GM19468 (cell line): Measurements from ENCODE around the gene KRTCAP3.

Experiments
- ATAC-seq: cut with Tn5 transposase; IDR thresholded peaks from one replicate; pipeline ENCODE4 v1.9.1; 2021; ENCODE audit warnings: mild to moderate bottlenecking, moderate library complexity, moderate number of reproducible peaks; ENCODE audit not compliant: unreplicated experiment; ENCODE audit errors: extremely low read depth

The KRTCAP3 gene

GRCh38 chr2:27435628-27436027 is 6.6 kb upstream of the KRTCAP3 start:
- no peak for ATAC-seq

GRCh38 chr2:27441226-27441926 is 805 bp upstream of the KRTCAP3 start:
- no peak for ATAC-seq

GRCh38 chr2:27442920-27443282 is 720 bp downstream of the KRTCAP3 start:
- no peak for ATAC-seq

DNA sequence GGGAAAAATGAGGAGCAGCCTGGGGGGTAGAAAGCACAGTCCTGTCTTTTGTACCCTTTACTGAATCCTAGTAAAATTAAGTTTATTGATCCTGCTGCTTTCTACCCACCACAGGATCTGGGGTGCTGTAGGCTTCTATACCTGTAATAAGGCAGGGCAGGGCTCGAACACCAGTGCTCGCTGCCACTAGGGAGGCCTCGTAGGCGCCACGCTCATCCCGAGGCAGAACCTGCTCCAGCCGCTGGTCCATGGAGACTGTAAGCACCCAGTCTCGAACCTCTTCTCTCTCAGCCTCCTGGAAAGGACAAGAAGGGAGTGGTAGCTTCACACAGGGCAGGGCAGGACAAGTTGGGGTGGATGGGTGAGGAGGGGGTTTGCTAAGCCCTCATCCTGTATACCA is 3.0 kb downstream of the KRTCAP3 start:
- ATAC-seq: no peak

- no peak for ATAC-seq
These were observed 3.4 kb downstream of the KRTCAP3 start for GRCh38 chr2:27445615-27446014.

GRCh38 chr2:27446057-27446456 is 3.9 kb downstream of the KRTCAP3 start:
- no peak for ATAC-seq

DNA sequence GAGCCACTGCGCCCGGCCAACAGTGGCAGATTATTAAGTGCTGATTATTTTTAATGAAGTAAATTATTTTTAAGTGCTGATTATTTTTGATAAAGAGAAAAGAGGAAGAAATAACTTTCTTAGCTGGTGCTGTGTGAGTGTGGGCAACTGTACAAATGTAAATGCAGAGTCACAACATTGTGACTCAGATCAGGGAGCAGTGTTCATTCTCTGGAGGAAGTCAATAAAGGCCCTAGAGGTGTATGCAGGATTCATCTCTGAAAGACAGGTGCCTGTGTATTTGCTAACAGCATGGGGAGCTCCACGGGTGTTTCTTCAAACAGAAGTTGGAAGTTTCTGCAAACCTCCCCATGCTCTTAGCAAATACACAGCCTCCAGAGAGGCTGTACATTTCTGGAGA is 6.2 kb downstream of the KRTCAP3 start:
- ATAC-seq: no peak

DNA sequence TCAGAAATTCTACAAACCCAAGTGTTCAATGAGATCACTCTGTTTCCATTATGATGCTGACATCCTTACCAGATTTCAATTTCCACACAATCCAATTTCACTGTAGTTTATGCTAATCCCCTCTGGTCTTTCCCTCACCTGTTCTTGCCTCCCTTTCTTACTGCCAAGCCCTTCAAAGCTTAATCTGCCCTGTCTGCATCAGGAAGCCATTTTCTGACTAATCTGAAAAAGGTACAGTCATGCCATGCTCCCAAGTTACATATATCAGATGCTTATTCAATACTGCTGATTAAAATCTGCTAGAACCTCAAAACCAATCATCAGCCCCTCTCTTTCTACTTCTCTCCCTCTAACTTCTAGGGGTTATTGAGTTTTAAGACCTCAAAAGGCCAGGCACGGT is 8.9 kb downstream of the KRTCAP3 start:
- ATAC-seq: no peak

DNA sequence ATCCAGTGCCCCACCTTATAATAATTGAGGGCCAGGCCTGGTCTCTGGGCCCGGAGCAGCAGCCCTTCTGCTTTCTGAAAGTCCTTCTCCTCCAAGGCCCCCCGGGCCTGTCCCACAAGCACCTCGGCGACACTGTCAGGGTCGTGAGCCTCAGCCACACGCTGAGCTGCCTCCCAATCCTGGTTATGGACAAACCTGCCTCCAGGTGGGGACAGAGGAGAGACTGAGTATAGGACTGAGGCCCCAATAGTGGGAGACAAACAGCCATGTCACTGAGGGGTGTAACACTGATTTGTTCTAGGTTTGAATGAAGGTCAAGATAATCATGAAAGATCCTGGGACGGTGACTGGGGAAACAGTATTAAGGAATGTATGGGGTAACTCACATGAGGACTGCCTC is 11.8 kb downstream of the KRTCAP3 start:
- ATAC-seq: no peak

- ATAC-seq: no peak
These were observed 18.9 kb downstream of the KRTCAP3 start for GRCh38 chr2:27461118-27461517.

- ATAC-seq: no peak
These were observed 22.3 kb downstream of the KRTCAP3 start for GRCh38 chr2:27464443-27464842.

DNA sequence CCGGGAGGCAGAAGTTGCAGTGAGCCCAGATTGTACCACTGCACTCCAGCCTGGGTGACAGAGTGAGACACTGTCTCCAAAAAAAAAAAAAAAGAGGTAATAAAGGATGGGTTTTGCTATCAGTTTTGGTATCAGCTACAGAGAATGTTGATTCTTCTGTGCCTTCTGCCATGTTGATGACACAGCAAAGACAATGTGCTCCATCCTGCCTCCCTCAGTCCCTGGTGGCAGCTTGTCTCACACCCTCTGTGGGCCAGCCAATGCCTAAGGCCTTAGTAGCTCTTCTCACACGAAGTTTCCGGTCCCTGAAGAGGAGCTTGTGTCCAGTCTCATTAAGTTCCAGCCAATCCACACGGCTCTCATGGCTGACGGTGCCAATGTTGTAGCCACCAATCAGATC is 29.8 kb downstream of the KRTCAP3 start:
- no peak for ATAC-seq

GRCh38 chr2:27485496-27485895 is 43.3 kb downstream of the KRTCAP3 start:
- no peak for ATAC-seq

- no peak for ATAC-seq
These were observed 46.9 kb downstream of the KRTCAP3 start for GRCh38 chr2:27489118-27489497.

- peak; percentile 89 for ATAC-seq
These were observed 47.6 kb downstream of the KRTCAP3 start, which contains the start of gene IFT172 for GRCh38 chr2:27489498-27490397. IFT172 (minus strand) TSS chr2:27489743; CDS start chr2:27489653, 90 bp downstream.

GRCh38 chr2:27492557-27492956 is 50.4 kb downstream of the KRTCAP3 start:
- no peak for ATAC-seq

- ATAC-seq: no peak
These were observed 51.7 kb downstream of the KRTCAP3 start for GRCh38 chr2:27493948-27494283.
